Prostate gland (tissue), 2 donors: ENCODE data around the gene ADGRD1.

Source experiments
- CTCF ChIP-seq, 4 experiments: fragments of 200-600 bp in 2 of 4; fragments of 450-650 bp in 2 of 4; sonication (generic) in 2 of 4; IDR thresholded peaks; 1 replicate in 3 of 4; 2 replicates in 1 of 4; pipeline ENCODE4 v1.5.1; 2016 to 2019; ENCODE audit warnings: antibody characterized with exemption in 4 of 4, mild to moderate bottlenecking in 2 of 4, moderate library complexity in 2 of 4
- POLR2A ChIP-seq: fragments of 450-650 bp; IDR thresholded peaks from one replicate; pipeline ENCODE4 v1.6.1; 2016; ENCODE audit warnings: antibody characterized with exemption, mild to moderate bottlenecking
- POLR2AphosphoS5 ChIP-seq: sonication (generic); formaldehyde crosslinking; IDR thresholded peaks from one replicate; pipeline ENCODE4 v1.6.1; 2017; ENCODE audit warnings: antibody characterized with exemption

- no peak for TF ChIP-seq CTCF (IDR thresholded peaks at IDR 0.05)
- TF ChIP-seq POLR2AphosphoS5, result no peak
- TF ChIP-seq POLR2A, result no peak
Measured at GRCh38 chr12:130988261-130988660, 34.6 kb downstream of the ADGRD1 start.
